Activated T-cell treated with anti-CD3 and anti-CD28 coated beads, Interleukin-2, amount 50 U/mL, for 24 hours (primary cell): ENCODE results near the gene RSPH1.

Source experiments
- DNase-seq: peaks from one replicate; pipeline ENCODE4 v3.0.0-alpha.2; 2020
- H3K27ac Mint-ChIP-seq: 2 replicates; pipeline ENCODE4 v1.8.0; 2020; ENCODE audit warnings: mild to moderate bottlenecking, mixed read lengths
- H3K27me3 Mint-ChIP-seq: 2 replicates; pipeline ENCODE4 v1.8.0; 2020; ENCODE audit warnings: mixed read lengths
- H3K36me3 Mint-ChIP-seq: 2 replicates; pipeline ENCODE4 v1.8.0; 2020; ENCODE audit warnings: low read depth, mixed read lengths
- H3K4me1 Mint-ChIP-seq: 2 replicates; pipeline ENCODE4 v1.8.0; 2020; ENCODE audit warnings: low read depth, mixed read lengths
- H3K4me3 Mint-ChIP-seq: 2 replicates; pipeline ENCODE4 v1.8.0; 2020; ENCODE audit warnings: mild to moderate bottlenecking, moderate library complexity, mixed read lengths
- H3K9me3 Mint-ChIP-seq: 2 replicates; pipeline ENCODE4 v1.8.0; 2020; ENCODE audit warnings: mixed read lengths

Gene RSPH1

GRCh38 chr21:42426876-42427480 lies 69.0 kb downstream of the RSPH1 start:
- Mint-ChIP-seq H3K4me3 (no peak overlapping the region), H3K4me1 (peaks cover 54% of the 10 kb centered on the region), H3K27me3 (no peaks in the 10 kb centered on the region), H3K27ac (peak overlapping the region; percentile 55), H3K9me3 (no peaks in the 10 kb centered on the region), H3K36me3 (peaks cover 94% of the 10 kb centered on the region)
- no peak for DNase-seq

DNA sequence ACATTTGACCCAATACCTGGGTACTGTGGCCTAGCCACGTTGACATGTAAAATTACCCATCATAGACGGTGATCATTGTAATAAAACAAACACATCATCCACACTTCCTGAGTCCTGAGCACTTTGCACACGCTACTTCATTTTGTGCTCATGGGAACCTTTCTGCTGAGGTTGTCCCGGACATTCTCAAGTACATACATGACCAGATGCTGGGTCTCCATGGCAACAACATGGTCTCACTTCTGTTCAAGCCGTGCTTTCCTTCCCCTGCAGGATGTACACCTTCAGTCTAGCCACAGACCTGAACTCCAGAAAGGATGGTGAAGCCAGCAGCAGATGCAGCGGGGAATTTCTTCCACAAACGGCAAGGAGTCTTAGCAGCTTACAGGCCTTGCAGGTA lies 69.6 kb downstream of the RSPH1 start:
- Mint-ChIP-seq H3K27ac (peak overlapping the region; percentile 90), H3K27me3 (no peaks in the 10 kb centered on the region), H3K36me3 (peaks cover 94% of the 10 kb centered on the region), H3K4me3 (no peak overlapping the region), H3K9me3 (no peaks in the 10 kb centered on the region), H3K4me1 (peaks cover 59% of the 10 kb centered on the region)
- peak; percentile 29 for DNase-seq

GRCh38 chr21:42425591-42425990 lies 70.4 kb downstream of the RSPH1 start:
- Mint-ChIP-seq H3K4me3 (peak overlapping the region; percentile 71), H3K4me1 (peaks cover 68% of the 10 kb centered on the region), H3K27me3 (no peaks in the 10 kb centered on the region), H3K9me3 (no peaks in the 10 kb centered on the region), H3K36me3 (peaks cover 94% of the 10 kb centered on the region), H3K27ac (peak overlapping the region; percentile 90)
- peak; percentile 47 for DNase-seq

- DNase-seq: peak; percentile 71
- Mint-ChIP-seq H3K9me3 (no peaks in the 10 kb centered on the region), H3K36me3 (peaks cover 91% of the 10 kb centered on the region), H3K4me3 (peak overlapping the region; percentile 71), H3K4me1 (peaks cover 71% of the 10 kb centered on the region), H3K27me3 (no peaks in the 10 kb centered on the region), H3K27ac (peak overlapping the region; percentile 90)
Measured at GRCh38 chr21:42424914-42425541, 71.0 kb downstream of the RSPH1 start.

DNA sequence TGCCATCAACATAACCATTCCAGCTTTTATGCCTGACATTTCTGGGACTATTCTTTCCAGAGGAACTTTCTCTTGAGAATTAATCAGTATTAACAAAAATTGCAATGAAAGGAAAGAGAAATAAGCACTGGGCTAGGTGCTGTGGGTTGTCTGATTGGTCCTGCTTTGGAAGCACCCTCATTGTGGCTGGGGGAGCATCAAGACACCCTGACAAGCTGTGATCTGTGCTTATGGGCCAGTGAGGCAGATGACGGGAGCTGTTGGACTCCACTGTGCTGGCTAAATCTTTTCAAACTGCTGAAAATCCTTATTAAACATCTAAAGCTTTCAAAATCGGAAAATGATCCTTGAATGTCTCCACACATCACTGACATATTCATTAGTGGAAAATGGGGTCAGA lies 72.3 kb downstream of the RSPH1 start:
- H3K9me3 Mint-ChIP-seq: no peaks in the 10 kb centered on the region
- H3K36me3 Mint-ChIP-seq: peaks cover 91% of the 10 kb centered on the region
- peaks cover 84% of the 10 kb centered on the region for H3K4me1 Mint-ChIP-seq
- peak overlapping the region; percentile 90 for H3K27ac Mint-ChIP-seq
- DNase-seq: peak; percentile 29
- no peaks in the 10 kb centered on the region for H3K27me3 Mint-ChIP-seq
- H3K4me3 Mint-ChIP-seq: peak overlapping the region; percentile 71

GRCh38 chr21:42423197-42423675 lies 72.8 kb downstream of the RSPH1 start:
- H3K4me1 Mint-ChIP-seq: peaks cover 89% of the 10 kb centered on the region
- H3K9me3 Mint-ChIP-seq: no peaks in the 10 kb centered on the region
- peak overlapping the region; percentile 71 for H3K4me3 Mint-ChIP-seq
- H3K27ac Mint-ChIP-seq: peak overlapping the region; percentile 90
- H3K27me3 Mint-ChIP-seq: no peaks in the 10 kb centered on the region
- peak; percentile 66 for DNase-seq
- peaks cover 91% of the 10 kb centered on the region for H3K36me3 Mint-ChIP-seq
